Common myeloid progenitor, CD34-positive (primary cell): ENCODE measurements around the gene BCL7A.

Experiments
- CTCF ChIA-PET: fragments of 350-600 bp; sonication (Branson Sonifier 250); formaldehyde crosslinking; loops from one replicate; lab custom pipeline; 2021; ENCODE audit warnings: antibody characterized with exemption; lab: Charles Lee
- POLR2A ChIA-PET: fragments of 350-600 bp; sonication (Branson Sonifier 250); formaldehyde crosslinking; loops from one replicate; lab custom pipeline; 2021; ENCODE audit warnings: antibody characterized with exemption; lab: Charles Lee
- DNase-seq, 3 donors: peaks; one replicate each; pipeline versions ENCODE4 v3.0.0 to v3.0.0-alpha.2; 2013
- H3K27ac ChIP-seq, 2 experiments: 1 replicate in 1 of 2; 2 replicates in 1 of 2; pipeline ENCODE4 v1.7.0; 2013; ENCODE audit warnings: inconsistent platforms in 2 of 2, low read length in 2 of 2, mild to moderate bottlenecking in 2 of 2, low read depth in 1 of 2, moderate library complexity in 1 of 2; ENCODE audit not compliant: severe bottlenecking in 2 of 2, insufficient read depth in 1 of 2, poor library complexity in 1 of 2
- H3K27me3 ChIP-seq, 5 experiments: replicated peaks in 2 of 5; 1 replicate in 3 of 5; 2 replicates in 2 of 5; pipeline versions ENCODE4 v1.6.1 to v1.7.0; 2013; ENCODE audit warnings: low read length in 4 of 5, mild to moderate bottlenecking in 2 of 5, moderate library complexity in 2 of 5, inconsistent platforms in 1 of 5; ENCODE audit not compliant: insufficient read depth in 5 of 5, control insufficient read depth in 4 of 5
- H3K36me3 ChIP-seq, 4 experiments: 1 replicate in 2 of 4; 2 replicates in 2 of 4; pipeline versions ENCODE4 v1.6.1 to v1.7.0; 2013; ENCODE audit warnings: low read length in 3 of 4, control low read depth in 1 of 4, mild to moderate bottlenecking in 1 of 4; ENCODE audit not compliant: control insufficient read depth in 4 of 4, insufficient read depth in 4 of 4
- H3K4me1 ChIP-seq, 4 experiments: 1 replicate in 3 of 4; 2 replicates in 1 of 4; pipeline versions ENCODE4 v1.6.1 to v1.7.1; 2013; ENCODE audit warnings: low read length in 3 of 4, mild to moderate bottlenecking in 3 of 4, control low read depth in 1 of 4, inconsistent platforms in 1 of 4, moderate library complexity in 1 of 4; ENCODE audit not compliant: control insufficient read depth in 4 of 4, insufficient read depth in 4 of 4; ENCODE audit errors: control extremely low read depth in 1 of 4
- H3K4me3 ChIP-seq, 7 experiments: 1 replicate in 4 of 7; 2 replicates in 3 of 7; pipeline versions ENCODE4 v1.5.1 to v1.7.0; 2013; ENCODE audit warnings: mild to moderate bottlenecking in 7 of 7, low read length in 6 of 7, moderate library complexity in 6 of 7, inconsistent platforms in 2 of 7, low read depth in 2 of 7, control low read depth in 1 of 7; ENCODE audit not compliant: insufficient read depth in 4 of 7, control insufficient read depth in 1 of 7; ENCODE audit errors: extremely low read depth in 1 of 7
- H3K9me3 ChIP-seq, 5 experiments: 1 replicate in 4 of 5; 2 replicates in 1 of 5; pipeline versions ENCODE4 v1.6.1 to v1.7.1; 2013; ENCODE audit warnings: low read length in 4 of 5, mild to moderate bottlenecking in 2 of 5, inconsistent platforms in 1 of 5, low read depth in 1 of 5, moderate library complexity in 1 of 5; ENCODE audit not compliant: control insufficient read depth in 4 of 5, insufficient read depth in 2 of 5; ENCODE audit errors: control extremely low read depth in 1 of 5
- WGBS: methylation state at CpG from one replicate; pipeline ENCODE4 v1.1.5; 2013; ENCODE audit not compliant: insufficient coverage; 5-methylcytosine and 5-hydroxymethylcytosine counted together

The BCL7A gene

DNA sequence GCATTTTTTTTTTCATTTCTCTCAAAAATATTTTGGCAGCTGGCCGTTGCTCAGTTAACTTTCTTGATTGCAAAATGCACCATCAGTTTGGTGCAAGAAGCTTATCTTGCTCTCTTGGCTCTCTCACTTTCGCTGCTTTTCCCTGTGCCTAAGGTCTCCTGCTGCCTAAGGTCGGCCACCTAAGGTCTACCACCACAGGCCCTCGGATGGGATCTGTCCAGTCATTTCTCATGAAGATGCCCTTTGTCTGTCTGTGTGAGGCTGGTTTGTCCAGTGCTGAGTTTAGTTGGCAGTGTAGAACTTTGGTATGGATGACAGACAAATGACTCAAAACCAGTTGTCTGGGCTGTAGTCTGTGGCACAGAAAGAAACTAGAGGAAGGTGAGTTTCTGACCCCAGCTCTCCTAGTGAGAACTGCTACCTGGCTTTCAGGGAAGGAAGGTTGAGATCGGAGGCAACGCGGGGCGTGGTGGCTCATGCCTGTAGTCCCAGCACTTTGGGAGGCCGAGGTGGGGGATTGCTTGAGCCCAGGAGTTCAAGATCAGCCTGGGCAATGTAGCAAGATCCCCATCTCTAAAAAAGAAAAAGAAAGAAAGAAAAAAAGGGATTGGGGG is 59.5 kb downstream of the BCL7A start:
- peaks cover 26 to 79% (median 60%) of the 10 kb centered on the region in 4 experiments for H3K4me1 ChIP-seq
- POLR2A ChIA-PET, result interaction anchor here (0.5 to 1.2 kb wide), 6 partner anchors 11 to 1865 kb away, joined by 3 to 7 read pairs (median 4); no protein-coding TSS in a partner anchor
- WGBS, result 38% methylated on average over 2 of the region's 9 CpGs
- H3K27ac ChIP-seq, result peak overlapping the region; percentile 46 to 88
- DNase-seq, result no peak
- H3K9me3 ChIP-seq, result no peaks in the 10 kb centered on the region
- CTCF ChIA-PET, result interaction anchor here (0.8 to 4.2 kb wide), 14 partner anchors 7 to 42 kb away, joined by 3 to 26 read pairs (median 6); no protein-coding TSS in a partner anchor
- no peaks in the 10 kb centered on the region for H3K27me3 ChIP-seq
- peak overlapping the region in 6 of 7 experiments; percentile 93 to 99 (median 96) for H3K4me3 ChIP-seq
- H3K36me3 ChIP-seq, result peaks cover 0 to 22% (median 12%) of the 10 kb centered on the region in 4 experiments

DNA sequence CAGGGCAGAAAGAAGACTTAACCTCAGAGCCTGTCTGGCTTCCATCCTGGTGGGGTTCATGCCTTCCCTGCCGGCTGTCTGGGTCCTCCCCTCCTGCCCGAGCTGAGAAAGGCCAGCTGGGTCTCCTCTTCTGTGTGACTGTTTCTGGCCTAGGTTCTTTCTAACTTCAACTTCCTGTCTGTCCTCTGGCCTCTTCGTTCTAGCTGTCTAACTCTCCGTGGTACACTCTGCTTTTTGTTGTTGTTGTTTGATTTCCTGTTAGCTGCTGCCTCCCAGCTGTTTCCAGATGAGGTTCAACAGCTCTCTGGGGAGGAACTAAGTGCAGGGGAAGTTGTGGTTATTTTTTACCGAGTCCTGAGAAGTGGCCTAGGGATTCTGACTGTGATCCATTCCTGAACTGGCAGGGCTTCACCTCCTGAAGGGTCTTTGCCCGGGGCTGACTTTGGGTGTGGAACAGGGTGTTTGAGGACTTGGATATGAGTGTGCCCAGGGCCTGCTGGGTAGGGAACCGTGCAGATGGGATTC is 60.1 kb downstream of the BCL7A start:
- CTCF ChIA-PET, result interaction anchor here (0.6 to 4.2 kb wide), 9 partner anchors 10 to 41 kb away, joined by 3 to 26 read pairs (median 8); no protein-coding TSS in a partner anchor
- Histone ChIP-seq H3K9me3 (no peaks in the 10 kb centered on the region), H3K27ac (peak overlapping the region; percentile 46 to 88), H3K4me3 (peak overlapping the region in 6 of 7 experiments; percentile 93 to 99 (median 96)), H3K36me3 (peaks cover 0 to 27% (median 14%) of the 10 kb centered on the region in 4 experiments), H3K27me3 (no peaks in the 10 kb centered on the region), H3K4me1 (peaks cover 26 to 82% (median 62%) of the 10 kb centered on the region in 4 experiments)
- POLR2A ChIA-PET, result interaction anchor here (0.6 to 1.0 kb wide), 3 partner anchors 10 to 1864 kb away, joined by 3 to 4 read pairs (median 4); no protein-coding TSS in a partner anchor
- peak; percentile 75 to 94 (median 90) for DNase-seq
- 0% methylated on average over 6 of the region's 7 CpGs for WGBS

DNA sequence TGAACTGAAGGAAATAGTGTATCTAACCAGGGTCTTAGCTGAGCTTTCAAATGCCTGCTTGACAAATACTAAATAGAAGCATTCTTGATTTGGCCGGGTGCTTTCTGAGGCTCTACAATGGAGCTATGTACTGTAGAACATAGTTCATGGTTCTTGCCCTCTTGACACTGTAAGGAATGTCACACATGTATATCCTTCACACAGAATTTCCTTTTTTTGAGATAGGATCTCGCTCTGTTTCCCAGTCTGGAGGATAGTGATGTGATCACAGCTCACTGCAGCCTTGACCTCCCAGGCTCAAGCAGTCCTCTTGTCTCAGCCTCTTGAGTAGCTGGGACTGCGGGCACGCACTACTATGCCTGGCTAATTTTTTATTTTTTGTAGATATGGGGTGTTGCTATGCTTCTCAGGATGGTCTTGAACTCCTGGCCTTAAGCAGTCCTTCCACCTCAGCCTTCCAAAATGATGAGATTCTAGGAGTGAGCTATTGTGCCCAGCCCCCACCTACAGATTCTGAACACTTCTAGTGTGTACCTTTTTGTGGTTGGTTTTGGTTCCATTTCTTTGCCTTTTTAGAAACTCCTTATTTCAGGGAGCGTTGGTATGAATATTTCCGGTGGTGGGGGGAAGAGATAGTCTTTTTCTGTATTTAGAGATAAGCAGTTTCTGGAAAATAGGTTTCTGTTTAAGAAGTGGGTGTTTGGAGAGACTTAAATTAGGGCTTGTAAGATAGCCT is 61.1 kb downstream of the BCL7A start:
- H3K9me3 ChIP-seq, result no peaks in the 10 kb centered on the region
- ChIA-PET CTCF (interaction anchor here (0.9 to 4.2 kb wide), 7 partner anchors 9 to 28 kb away, joined by 3 to 26 read pairs (median 8); no protein-coding TSS in a partner anchor), POLR2A (interaction anchor here (1.0 to 1.1 kb wide), 2 partner anchors 9 to 10 kb away, joined by 4 read pairs; no protein-coding TSS in a partner anchor)
- WGBS, result 7% methylated on average over 4 of the region's 6 CpGs
- peak overlapping the region; percentile 14 to 88 for H3K27ac ChIP-seq
- no peaks in the 10 kb centered on the region for H3K27me3 ChIP-seq
- peak overlapping the region in 6 of 7 experiments; percentile 9 to 99 (median 94) for H3K4me3 ChIP-seq
- peaks cover 26 to 86% (median 66%) of the 10 kb centered on the region in 4 experiments for H3K4me1 ChIP-seq
- peak in 2 of 3 donors; percentile 47 to 65 for DNase-seq
- peaks cover 0 to 37% (median 18%) of the 10 kb centered on the region in 4 experiments for H3K36me3 ChIP-seq

DNA sequence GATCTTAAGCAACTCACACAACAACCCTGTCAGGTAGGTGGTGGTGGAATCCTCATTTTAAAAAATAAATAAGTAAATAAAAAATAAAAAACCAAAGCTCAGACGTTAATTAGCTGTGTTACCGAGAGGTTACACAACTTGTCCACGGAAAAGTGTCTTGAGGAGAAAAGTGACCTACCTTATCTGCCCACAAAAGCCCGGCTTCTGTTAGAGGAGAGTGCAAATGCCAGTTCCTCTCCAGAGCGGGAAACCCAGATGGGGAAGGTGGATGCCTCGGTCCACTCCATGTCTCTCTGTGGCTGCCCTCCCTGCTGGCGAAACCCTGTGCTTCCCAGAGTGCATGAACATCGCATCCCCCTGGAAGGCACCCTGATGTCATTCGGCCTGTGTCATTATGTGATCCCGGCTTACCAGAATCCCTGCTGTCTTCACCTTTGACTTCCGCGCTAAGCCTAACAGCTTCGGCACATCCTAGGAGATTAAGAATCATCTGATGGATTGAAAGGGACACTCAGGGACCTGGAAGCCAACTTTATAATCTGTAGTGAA is 63.2 kb downstream of the BCL7A start:
- Histone ChIP-seq H3K4me1 (peaks cover 24 to 93% (median 67%) of the 10 kb centered on the region in 4 experiments), H3K27me3 (no peaks in the 10 kb centered on the region), H3K4me3 (no peak overlapping the region), H3K36me3 (peaks cover 0 to 57% (median 22%) of the 10 kb centered on the region in 4 experiments), H3K27ac (peak overlapping the region in 1 of 2 experiments; percentile 16), H3K9me3 (no peaks in the 10 kb centered on the region)
- DNase-seq, result no peak
- CTCF ChIA-PET, result interaction anchor here (1.0 to 5.4 kb wide), 2 partner anchors 14 to 22 kb away, joined by 3 to 63 read pairs; no protein-coding TSS in a partner anchor
- WGBS, result 87% methylated on average over 11 of the region's 13 CpGs
- POLR2A ChIA-PET, result no interaction called here

DNA sequence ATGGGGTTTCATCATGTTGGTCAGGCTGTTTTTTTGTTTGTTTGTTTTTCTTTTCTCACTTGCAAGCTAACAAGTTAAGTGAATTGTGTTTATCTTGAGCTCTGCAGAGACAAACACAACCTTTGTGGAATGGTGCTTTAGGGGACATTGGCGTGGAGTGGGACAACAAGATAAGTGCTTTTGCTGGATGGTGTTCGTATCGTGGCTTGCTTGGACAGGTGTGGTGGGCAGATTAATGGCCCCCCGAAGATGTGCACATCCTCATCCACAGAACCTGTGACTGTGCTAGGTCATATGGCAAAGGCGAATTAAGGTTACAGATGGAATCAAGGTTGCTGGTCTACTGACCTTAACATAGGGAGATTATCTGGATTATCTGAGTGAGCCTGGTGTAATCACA is 63.9 kb downstream of the BCL7A start:
- DNase-seq, result no peak
- CTCF ChIA-PET, result interaction anchor here (0.6 to 5.4 kb wide), 3 partner anchors 13 to 31 kb away, joined by 3 to 63 read pairs (median 4); no protein-coding TSS in a partner anchor
- no peaks in the 10 kb centered on the region for H3K27me3 ChIP-seq
- H3K4me1 ChIP-seq, result peaks cover 20 to 92% (median 64%) of the 10 kb centered on the region in 4 experiments
- WGBS, result 82% methylated on average over 2 of the region's 5 CpGs
- no peaks in the 10 kb centered on the region for H3K9me3 ChIP-seq
- POLR2A ChIA-PET, result interaction anchor here (0.6 kb wide), 1 partner anchor 12 kb away, joined by 3 read pairs; no protein-coding TSS in a partner anchor
- peak overlapping the region in 1 of 7 experiments; percentile 4 for H3K4me3 ChIP-seq
- peaks cover 0 to 59% (median 22%) of the 10 kb centered on the region in 4 experiments for H3K36me3 ChIP-seq
- H3K27ac ChIP-seq, result peak overlapping the region in 1 of 2 experiments; percentile 52

DNA sequence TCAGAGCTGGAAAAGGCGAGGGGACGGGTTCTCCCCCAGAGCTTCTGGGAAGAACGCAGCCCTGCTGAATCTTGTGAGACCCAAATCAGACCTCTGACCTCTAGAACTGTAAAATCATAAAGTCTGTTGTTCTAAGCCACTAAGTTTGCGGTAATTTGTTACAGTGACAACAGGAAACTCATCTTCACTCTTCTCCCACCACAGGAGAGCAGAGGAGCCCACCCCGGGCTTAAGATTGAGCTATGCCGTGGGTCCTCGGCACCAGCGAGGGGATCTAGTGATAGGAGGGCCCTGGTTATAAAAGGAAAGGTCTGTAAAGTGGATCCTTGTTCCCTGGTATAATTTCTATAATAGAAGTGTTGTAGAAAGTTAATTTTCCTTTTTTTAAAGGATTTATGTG is 64.4 kb downstream of the BCL7A start:
- Histone ChIP-seq H3K9me3 (no peaks in the 10 kb centered on the region), H3K4me3 (peak overlapping the region in 1 of 7 experiments; percentile 4), H3K27ac (peak overlapping the region; percentile 28 to 52), H3K27me3 (no peaks in the 10 kb centered on the region), H3K4me1 (peaks cover 14 to 92% (median 63%) of the 10 kb centered on the region in 4 experiments), H3K36me3 (peaks cover 0 to 61% (median 23%) of the 10 kb centered on the region in 4 experiments)
- ChIA-PET POLR2A (interaction anchor here (0.6 kb wide), 1 partner anchor 11 kb away, joined by 3 read pairs; no protein-coding TSS in a partner anchor), CTCF (interaction anchor here (0.6 to 5.4 kb wide), 4 partner anchors 13 to 31 kb away, joined by 3 to 63 read pairs (median 4); no protein-coding TSS in a partner anchor)
- 96% methylated on average over 4 of the region's 8 CpGs for WGBS
- no peak for DNase-seq
